B cell (primary cell): Measurements from ENCODE around the gene AP3S1. TPM values are rescaled to one million over a fixed set of nuclear protein-coding genes. Genes with fewer than 3 reads are reported as not detected.
"Not testable (repeated sequence)": the region's sequence is repeated elsewhere in the genome, so short reads cannot be mapped to it uniquely, and the experiment has no call there.

Source experiments
- ATAC-seq: fragments of 200-7000 bp; cut with Tn5 transposase; one replicate; pipeline ENCODE4 v1.10.0; 2021; ENCODE audit warnings: low read depth, mild to moderate bottlenecking, moderate number of reproducible peaks, moderate library complexity
- CTCF ChIA-PET: fragments of 350-600 bp; sonication (Branson Sonifier 250); formaldehyde crosslinking; loops from one replicate; lab custom pipeline; 2021; ENCODE audit warnings: antibody characterized with exemption, inconsistent platforms; lab: Charles Lee
- POLR2A ChIA-PET: fragments of 350-600 bp; sonication (Branson Sonifier 250); formaldehyde crosslinking; loops from one replicate; lab custom pipeline; 2021; ENCODE audit warnings: antibody characterized with exemption; lab: Charles Lee
- DNase-seq: peaks from one replicate; pipeline ENCODE4 v3.0.0; 2013
- H2AFZ ChIP-seq: 2 replicates; pipeline ENCODE4 v1.6.1; 2012; ENCODE audit warnings: mild to moderate bottlenecking, low read depth, low read length; ENCODE audit not compliant: insufficient read depth, poor library complexity, severe bottlenecking
- H3K27ac ChIP-seq, 2 donors: 1 replicate in 1 of 2; 2 replicates in 1 of 2; pipeline ENCODE4 v1.5.1; 2012 to 2013; ENCODE audit warnings: low read length in 2 of 2, mild to moderate bottlenecking in 2 of 2, moderate library complexity in 1 of 2
- H3K27me3 ChIP-seq, 4 experiments: fragments of 200-600 bp in 1 of 4; sonication (generic) in 1 of 4; replicated peaks in 1 of 4; 1 replicate in 2 of 4; 2 replicates in 2 of 4; pipeline versions ENCODE4 v1.6.1 to v1.7.0; 2013 to 2016; ENCODE audit warnings: low read length in 3 of 4, mild to moderate bottlenecking in 2 of 4, mixed read lengths in 1 of 4, moderate library complexity in 1 of 4; ENCODE audit not compliant: insufficient read depth in 4 of 4, control insufficient read depth in 3 of 4; ENCODE audit errors: control extremely low read depth in 1 of 4
- H3K36me3 ChIP-seq, 2 experiments: replicated peaks in 1 of 2; 1 replicate in 1 of 2; 2 replicates in 1 of 2; pipeline versions ENCODE4 v1.6.1 to v1.7.1; 2013; ENCODE audit warnings: low read length in 1 of 2; ENCODE audit not compliant: insufficient read depth in 2 of 2, control insufficient read depth in 1 of 2; ENCODE audit errors: control extremely low read depth in 1 of 2, extremely low read depth in 1 of 2
- H3K4me1 ChIP-seq, 2 donors: fragments of 200-600 bp in 1 of 2; sonication (generic) in 1 of 2; 1 replicate in 1 of 2; 2 replicates in 1 of 2; pipeline versions ENCODE4 v1.5.1 to v1.6.1; 2013 to 2017; ENCODE audit warnings: low read length in 2 of 2; ENCODE audit not compliant: control insufficient read depth in 2 of 2, insufficient read depth in 2 of 2
- H3K4me2 ChIP-seq: replicated peaks from 2 replicates; pipeline ENCODE3; 2012; ENCODE audit warnings: mild to moderate bottlenecking, low read depth, low read length; ENCODE audit not compliant: poor library complexity, severe bottlenecking
- H3K4me3 ChIP-seq, 5 experiments: fragments of 200-600 bp in 1 of 5; sonication (generic) in 1 of 5; 1 replicate in 3 of 5; 2 replicates in 2 of 5; pipeline versions ENCODE4 v1.5.1 to v1.7.0; 2011 to 2016; ENCODE audit warnings: low read length in 4 of 5, mild to moderate bottlenecking in 4 of 5, low read depth in 2 of 5, control low read depth in 1 of 5, moderate library complexity in 1 of 5; ENCODE audit not compliant: insufficient read depth in 1 of 5; ENCODE audit errors: control extremely low read depth in 1 of 5, extremely low read depth in 1 of 5
- H3K79me2 ChIP-seq: fragments of 200-600 bp; sonication (generic); one replicate; pipeline ENCODE4 v1.6.0; 2016; ENCODE audit warnings: low read length; ENCODE audit not compliant: control insufficient read depth, insufficient read depth
- H3K9ac ChIP-seq: fragments of 200-600 bp; sonication (generic); 2 replicates; pipeline ENCODE4 v1.6.1; 2017; ENCODE audit warnings: mild to moderate bottlenecking, low read length, moderate library complexity
- H3K9me3 ChIP-seq, 3 donors: one replicate each; pipeline versions ENCODE4 v1.6.1 to v1.7.1; 2013; ENCODE audit warnings: low read length in 2 of 3; ENCODE audit not compliant: control insufficient read depth in 2 of 3, insufficient read depth in 1 of 3; ENCODE audit errors: control extremely low read depth in 1 of 3
- H4K20me1 ChIP-seq: 2 replicates; pipeline ENCODE4 v1.6.0; 2012; ENCODE audit warnings: mild to moderate bottlenecking, low read length; ENCODE audit not compliant: insufficient read depth, control insufficient read depth, poor library complexity, severe bottlenecking
- H3K27ac Mint-ChIP-seq: one replicate; pipeline ENCODE4 v1.8.0; 2021; ENCODE audit warnings: mixed read lengths
- H3K27me3 Mint-ChIP-seq: one replicate; pipeline ENCODE4 v1.8.0; 2021; ENCODE audit warnings: mixed read lengths
- H3K4me1 Mint-ChIP-seq: one replicate; pipeline ENCODE4 v1.8.0; 2021; ENCODE audit warnings: mixed read lengths
- H3K4me3 Mint-ChIP-seq: one replicate; pipeline ENCODE4 v1.8.0; 2021; ENCODE audit warnings: mixed read lengths
- H3K9me3 Mint-ChIP-seq: one replicate; pipeline ENCODE4 v1.8.0; 2022; ENCODE audit warnings: mixed read lengths; ENCODE audit not compliant: insufficient read depth
- EZH2 ChIP-seq: IDR thresholded peaks from 2 replicates; pipeline ENCODE4 v1.6.1; 2012; ENCODE audit warnings: borderline replicate concordance, low read depth, mild to moderate bottlenecking, moderate library complexity, low read length; ENCODE audit not compliant: insufficient read depth, poor library complexity, severe bottlenecking
- WGBS: methylation state at CpG from one replicate; pipeline ENCODE4 v1.1.5; 2013; ENCODE audit warnings: missing lambda C conversion rate; ENCODE audit not compliant: insufficient coverage; 5-methylcytosine and 5-hydroxymethylcytosine counted together
- intact Hi-C: fragments of 100-400 bp; cut with micrococcal nuclease; formaldehyde crosslinking; loops from one replicate; pipeline ENCODE4 v1.10.0; 2022
- polyA plus RNA-seq: library from polyadenylated mRNA; depleted of rRNA; stranded (reverse); fragments of >200 nt; gene quantifications from 2 replicates; pipeline ENCODE4 v1.2.3, GENCODE V29; 2012
- total RNA-seq, 2 donors: library from RNA; stranded (reverse); fragments of 120-200 nt in 1 of 2; gene quantifications; 1 replicate in 1 of 2; 2 replicates in 1 of 2; pipeline versions ENCODE4 v1.2.3 to v1.2.4, GENCODE V29; 2013 to 2022
- TF ChIP-seq, protein P1 (sequence below): fragments of 200-600 bp; IDR thresholded peaks from one replicate; pipeline ENCODE4 v1.8.0; 2022; ENCODE audit warnings: antibody characterized with exemption, mild to moderate bottlenecking

The AP3S1 gene
- total and polyA plus RNA-seq, 2 donors (not counting 1 experiment from before 2014, with no cell fraction given): 12.8 to 47.6 TPM

DNA sequence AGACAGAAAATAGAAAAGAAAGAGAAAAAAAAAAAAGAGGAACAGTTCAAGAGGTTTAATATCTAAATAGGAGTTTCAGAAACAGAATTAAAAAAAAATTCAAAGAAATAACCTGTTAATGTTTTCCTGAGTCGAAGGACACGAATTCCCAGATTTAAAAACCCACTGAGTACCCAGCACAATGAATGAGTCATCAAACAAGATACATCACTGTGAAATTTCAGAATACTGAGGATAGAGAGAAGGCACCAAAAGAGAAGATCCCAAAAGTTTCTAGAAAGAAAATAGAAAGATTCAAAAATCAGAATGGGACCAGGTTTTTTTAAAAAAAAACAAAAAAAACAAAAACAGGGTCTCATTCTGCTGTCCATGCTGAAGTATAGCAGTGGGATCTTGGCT is 34.1 kb upstream of the AP3S1 start:
- WGBS: no CpG with 5 or more reads among the region's 2 CpGs
- no peaks in the 10 kb centered on the region for H3K9me3 ChIP-seq
- no peaks in the 10 kb centered on the region for H4K20me1 ChIP-seq
- no peaks in the 10 kb centered on the region for H3K79me2 ChIP-seq
- DNase-seq: no peak
- H3K27me3 ChIP-seq: peaks cover 0 to 3% (median 1%) of the 10 kb centered on the region in 4 experiments
- intact Hi-C loops: no loop called here
- CTCF ChIA-PET: no interaction called here
- H3K4me3 Mint-ChIP-seq: no peak overlapping the region
- H3K4me3 ChIP-seq: no peak overlapping the region
- H3K36me3 ChIP-seq: no peaks in the 10 kb centered on the region
- TF ChIP-seq, protein P1, sequence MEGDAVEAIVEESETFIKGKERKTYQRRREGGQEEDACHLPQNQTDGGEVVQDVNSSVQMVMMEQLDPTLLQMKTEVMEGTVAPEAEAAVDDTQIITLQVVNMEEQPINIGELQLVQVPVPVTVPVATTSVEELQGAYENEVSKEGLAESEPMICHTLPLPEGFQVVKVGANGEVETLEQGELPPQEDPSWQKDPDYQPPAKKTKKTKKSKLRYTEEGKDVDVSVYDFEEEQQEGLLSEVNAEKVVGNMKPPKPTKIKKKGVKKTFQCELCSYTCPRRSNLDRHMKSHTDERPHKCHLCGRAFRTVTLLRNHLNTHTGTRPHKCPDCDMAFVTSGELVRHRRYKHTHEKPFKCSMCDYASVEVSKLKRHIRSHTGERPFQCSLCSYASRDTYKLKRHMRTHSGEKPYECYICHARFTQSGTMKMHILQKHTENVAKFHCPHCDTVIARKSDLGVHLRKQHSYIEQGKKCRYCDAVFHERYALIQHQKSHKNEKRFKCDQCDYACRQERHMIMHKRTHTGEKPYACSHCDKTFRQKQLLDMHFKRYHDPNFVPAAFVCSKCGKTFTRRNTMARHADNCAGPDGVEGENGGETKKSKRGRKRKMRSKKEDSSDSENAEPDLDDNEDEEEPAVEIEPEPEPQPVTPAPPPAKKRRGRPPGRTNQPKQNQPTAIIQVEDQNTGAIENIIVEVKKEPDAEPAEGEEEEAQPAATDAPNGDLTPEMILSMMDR: no peak
- TF ChIP-seq EZH2: no peak
- H3K27me3 Mint-ChIP-seq: peaks cover 24% of the 10 kb centered on the region
- H2AFZ ChIP-seq: no peak overlapping the region
- ATAC-seq: no peak
- H3K4me2 ChIP-seq: no peak overlapping the region
- POLR2A ChIA-PET: no interaction called here
- H3K4me1 Mint-ChIP-seq: no peaks in the 10 kb centered on the region
- no peak overlapping the region for H3K27ac ChIP-seq
- H3K27ac Mint-ChIP-seq: no peak overlapping the region
- no peak overlapping the region for H3K9ac ChIP-seq
- no peaks in the 10 kb centered on the region for H3K4me1 ChIP-seq
- no peaks in the 10 kb centered on the region for H3K9me3 Mint-ChIP-seq

DNA sequence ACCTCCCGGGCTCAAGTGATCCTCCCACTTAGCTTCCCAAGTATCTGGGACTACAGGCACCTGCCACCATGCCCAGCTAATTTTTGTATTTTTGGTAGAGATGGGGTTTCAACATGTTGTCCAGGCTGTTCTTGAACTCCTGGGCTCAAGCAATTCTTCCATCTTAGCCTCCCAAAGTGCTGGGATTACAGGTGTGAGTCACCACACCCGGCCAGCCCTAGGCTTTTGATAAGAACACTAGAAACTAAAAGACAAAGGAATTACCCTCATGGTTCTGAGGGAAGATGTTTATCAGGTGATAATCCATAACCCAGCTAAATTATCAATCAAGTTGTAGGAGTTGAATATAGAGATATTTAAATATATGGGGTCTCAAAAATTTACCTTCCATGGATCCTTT is 33.7 kb upstream of the AP3S1 start:
- H3K79me2 ChIP-seq, H3K4me3 Mint-ChIP-seq, POLR2A ChIA-PET, H3K27ac Mint-ChIP-seq, H3K4me3 ChIP-seq, DNase-seq, H3K27ac ChIP-seq, H3K9me3 Mint-ChIP-seq, H3K27me3 ChIP-seq, H2AFZ ChIP-seq, H3K9ac ChIP-seq, CTCF ChIA-PET, intact Hi-C loops, H4K20me1 ChIP-seq, H3K4me1 Mint-ChIP-seq, H3K36me3 ChIP-seq, ATAC-seq, H3K4me2 ChIP-seq, H3K9me3 ChIP-seq, H3K4me1 ChIP-seq: not testable (repeated sequence)
- 100% methylated on average over 1 of the region's 2 CpGs for WGBS
- H3K27me3 Mint-ChIP-seq: peaks cover 27% of the 10 kb centered on the region
